HG02588 (cell line): Measurements from ENCODE around the gene SLC9A4.
A peak's percentile ranks its signal among the peaks of the same experiment; 100 is the strongest.

Experiments
- ATAC-seq: cut with Tn5 transposase; IDR thresholded peaks from one replicate; pipeline ENCODE4 v1.9.1; 2021; ENCODE audit warnings: mild to moderate bottlenecking, moderate library complexity; ENCODE audit not compliant: unreplicated experiment

The SLC9A4 gene, protein sequence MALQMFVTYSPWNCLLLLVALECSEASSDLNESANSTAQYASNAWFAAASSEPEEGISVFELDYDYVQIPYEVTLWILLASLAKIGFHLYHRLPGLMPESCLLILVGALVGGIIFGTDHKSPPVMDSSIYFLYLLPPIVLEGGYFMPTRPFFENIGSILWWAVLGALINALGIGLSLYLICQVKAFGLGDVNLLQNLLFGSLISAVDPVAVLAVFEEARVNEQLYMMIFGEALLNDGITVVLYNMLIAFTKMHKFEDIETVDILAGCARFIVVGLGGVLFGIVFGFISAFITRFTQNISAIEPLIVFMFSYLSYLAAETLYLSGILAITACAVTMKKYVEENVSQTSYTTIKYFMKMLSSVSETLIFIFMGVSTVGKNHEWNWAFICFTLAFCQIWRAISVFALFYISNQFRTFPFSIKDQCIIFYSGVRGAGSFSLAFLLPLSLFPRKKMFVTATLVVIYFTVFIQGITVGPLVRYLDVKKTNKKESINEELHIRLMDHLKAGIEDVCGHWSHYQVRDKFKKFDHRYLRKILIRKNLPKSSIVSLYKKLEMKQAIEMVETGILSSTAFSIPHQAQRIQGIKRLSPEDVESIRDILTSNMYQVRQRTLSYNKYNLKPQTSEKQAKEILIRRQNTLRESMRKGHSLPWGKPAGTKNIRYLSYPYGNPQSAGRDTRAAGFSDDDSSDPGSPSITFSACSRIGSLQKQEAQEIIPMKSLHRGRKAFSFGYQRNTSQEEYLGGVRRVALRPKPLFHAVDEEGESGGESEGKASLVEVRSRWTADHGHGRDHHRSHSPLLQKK

GRCh38 chr2:102473020-102473419 lies at the start of gene SLC9A4:
Gene SLC9A4 (plus strand): TSS chr2:102473226. CDS start chr2:102473760, 534 bp downstream.
- peak; percentile 54 for ATAC-seq

DNA sequence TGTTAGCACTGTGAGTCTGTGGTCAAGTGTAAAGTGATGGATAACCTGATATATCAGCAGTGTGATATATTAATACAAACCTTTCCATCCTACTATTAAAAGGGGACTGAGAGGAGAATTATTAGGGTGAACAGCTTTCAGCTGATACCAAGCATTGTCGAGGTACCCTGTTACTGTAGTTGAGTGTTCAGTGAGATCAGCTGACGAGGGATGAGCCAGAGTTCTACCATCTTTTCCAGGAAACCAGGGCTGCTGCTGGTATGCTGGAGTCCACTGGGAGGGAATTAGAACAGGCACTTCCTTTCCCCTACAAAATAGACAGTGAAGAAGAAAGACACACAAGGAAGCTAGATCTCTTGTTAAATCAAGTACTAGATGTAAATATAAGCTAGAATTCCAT lies 49.7 kb upstream of the SLC9A4 start:
- no peak for ATAC-seq

DNA sequence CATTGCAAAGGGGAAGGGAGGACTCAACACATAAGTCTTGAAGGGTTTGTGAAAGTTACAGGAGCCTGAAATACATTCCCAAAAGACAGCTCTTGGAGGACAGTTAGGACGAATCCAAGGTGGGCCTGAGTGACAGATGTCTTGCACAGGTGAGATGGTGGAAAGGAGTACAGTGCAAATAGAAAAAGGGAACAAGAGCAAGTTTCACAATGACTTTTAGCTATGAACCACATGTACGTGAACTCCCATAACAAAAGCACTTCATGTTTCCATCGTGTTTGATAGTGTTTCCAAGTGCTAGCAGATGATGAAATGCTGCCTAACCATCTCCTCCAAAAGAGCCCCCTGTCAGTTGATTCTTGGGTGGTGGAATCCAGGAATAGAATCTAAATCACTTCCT lies 48.3 kb upstream of the SLC9A4 start:
- ATAC-seq = peak; percentile 86

DNA sequence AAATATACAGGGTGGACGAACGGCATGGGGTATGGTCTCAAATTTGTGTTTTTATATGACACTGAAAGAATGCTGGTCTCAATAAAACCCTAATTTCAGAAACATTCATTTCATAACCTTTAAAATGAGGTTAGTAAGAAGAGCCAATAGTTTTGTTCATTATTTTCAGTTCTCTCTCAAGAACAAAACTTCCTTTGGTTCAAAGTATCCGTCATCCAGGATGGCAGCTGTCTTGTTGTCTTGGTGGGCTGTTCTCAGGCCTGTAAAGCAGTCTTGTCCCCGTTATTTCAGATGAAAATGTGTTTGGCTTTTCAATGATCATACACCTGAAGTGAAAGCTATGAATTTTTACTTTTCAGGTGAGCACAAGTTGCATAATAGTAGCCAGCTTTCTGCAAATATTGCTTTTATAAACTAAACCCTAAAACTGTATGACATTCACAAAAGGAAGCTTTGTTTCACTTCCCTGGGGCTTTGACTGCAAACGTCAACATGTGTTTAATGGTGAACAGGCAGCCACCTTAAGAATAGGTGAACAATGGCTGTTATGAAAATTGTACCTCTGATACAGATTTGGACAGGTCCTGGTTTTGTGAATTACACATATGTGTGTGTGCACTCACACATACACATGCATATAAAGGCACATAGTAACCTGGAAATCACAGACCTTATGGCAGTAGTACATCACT lies 47.4 kb upstream of the SLC9A4 start:
- no peak for ATAC-seq

GRCh38 chr2:102427249-102427648 lies 45.8 kb upstream of the SLC9A4 start:
- no peak for ATAC-seq

DNA sequence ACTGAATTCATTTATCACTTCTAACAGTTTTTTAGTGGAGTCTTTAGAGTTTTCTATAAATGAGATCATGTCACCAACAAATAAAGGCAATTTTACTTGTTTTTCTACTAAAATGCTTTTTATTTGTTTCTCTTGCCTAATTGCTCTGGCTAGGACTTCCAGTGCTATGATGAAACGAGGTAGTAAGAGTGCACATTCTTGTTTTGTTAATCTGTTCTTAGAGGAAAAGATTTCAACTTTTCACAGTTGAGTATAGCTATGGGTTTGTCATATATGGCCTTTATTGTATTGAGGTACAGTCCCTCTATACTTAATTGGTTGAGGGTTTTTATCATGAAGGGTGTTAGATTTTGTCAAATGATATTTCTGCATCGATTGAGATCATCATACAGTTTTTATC lies 44.5 kb upstream of the SLC9A4 start:
- ATAC-seq = no peak

DNA sequence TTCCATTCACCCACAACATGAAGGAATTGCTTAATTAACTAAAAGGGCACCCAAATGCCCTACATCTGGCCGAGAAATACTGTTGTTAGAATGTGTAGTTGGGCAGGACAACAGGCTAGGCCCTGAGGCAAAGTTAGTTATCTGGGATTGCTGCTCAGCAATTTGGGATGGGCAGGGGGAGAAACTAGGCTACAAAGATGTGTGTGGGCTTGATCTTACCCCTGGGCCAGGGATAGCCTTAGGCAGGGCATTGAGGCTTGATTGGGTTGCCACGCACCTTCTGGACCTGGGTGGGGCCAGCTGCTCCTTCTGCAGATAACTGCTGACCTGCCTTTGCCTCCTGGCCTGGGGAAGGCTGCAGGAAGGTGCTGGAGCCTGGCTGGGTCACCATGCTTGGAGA lies 40.6 kb upstream of the SLC9A4 start:
- ATAC-seq = no peak

DNA sequence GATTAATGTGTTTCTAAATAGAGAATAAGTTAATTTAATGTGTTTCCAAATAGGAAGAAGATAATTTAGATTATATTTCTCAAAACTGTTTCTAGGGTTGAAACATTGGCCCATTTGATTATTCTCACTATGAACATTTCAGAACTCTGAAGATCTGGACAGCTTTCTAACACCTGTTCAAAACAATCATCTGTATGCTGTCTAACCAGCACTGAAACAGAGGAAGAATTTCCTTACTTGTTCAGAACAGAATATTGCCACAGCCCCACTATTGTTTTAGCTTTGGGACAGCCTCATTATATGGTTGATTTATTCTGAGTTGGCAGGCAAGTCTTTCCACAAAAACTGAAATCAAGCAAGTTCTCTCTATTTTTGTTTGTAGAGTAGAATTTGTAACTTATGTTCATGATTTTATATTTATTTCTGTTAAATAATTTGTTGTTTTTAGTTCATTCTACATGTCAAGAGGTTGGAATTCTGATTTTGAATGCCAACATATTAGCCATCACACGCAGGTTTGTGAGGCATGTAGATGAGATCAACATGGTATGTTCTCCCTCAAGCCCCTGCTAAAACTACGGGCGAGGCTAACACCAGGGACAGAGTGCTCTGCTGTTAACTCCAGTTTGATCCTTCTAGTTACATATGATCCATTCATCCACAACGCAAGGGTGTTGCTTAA lies 38.9 kb upstream of the SLC9A4 start:
- no peak for ATAC-seq

DNA sequence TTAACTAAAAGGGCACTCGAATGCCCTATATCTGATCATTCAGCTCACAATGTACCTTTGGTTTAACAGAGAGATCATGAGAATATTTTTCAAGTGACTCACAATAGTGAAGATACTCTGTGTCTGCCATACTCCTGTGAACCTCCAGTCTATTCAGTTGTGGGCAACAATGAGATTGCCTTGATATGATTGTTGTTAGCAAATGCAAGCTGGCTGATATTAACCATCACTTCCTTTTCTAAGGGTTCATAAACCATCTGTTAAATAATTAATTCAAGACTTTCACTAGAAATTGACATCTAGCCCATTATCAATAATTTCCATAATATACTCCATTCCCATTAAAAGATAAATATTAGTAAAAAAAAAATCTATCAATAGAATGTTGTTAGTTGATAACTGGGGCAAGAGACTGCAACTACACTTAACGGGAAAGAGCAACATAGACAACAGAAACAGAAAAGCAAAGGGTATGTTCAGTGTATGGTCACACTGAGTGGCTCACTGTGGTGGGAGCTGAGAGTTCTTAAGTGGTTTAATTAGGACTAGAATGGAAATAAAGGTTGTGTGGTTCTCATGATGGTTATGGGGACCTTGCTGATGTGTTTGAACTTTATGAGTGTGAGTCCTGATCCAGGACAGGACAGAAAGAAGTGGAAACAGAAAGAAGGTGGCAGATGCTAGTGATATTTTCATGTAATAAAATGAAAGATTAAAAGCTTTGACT lies 38.2 kb upstream of the SLC9A4 start:
- no peak for ATAC-seq

- no peak for ATAC-seq
Measured at GRCh38 chr2:102435741-102436140, 37.3 kb upstream of the SLC9A4 start.

- no peak for ATAC-seq
Measured at GRCh38 chr2:102436323-102436722, 36.7 kb upstream of the SLC9A4 start.

DNA sequence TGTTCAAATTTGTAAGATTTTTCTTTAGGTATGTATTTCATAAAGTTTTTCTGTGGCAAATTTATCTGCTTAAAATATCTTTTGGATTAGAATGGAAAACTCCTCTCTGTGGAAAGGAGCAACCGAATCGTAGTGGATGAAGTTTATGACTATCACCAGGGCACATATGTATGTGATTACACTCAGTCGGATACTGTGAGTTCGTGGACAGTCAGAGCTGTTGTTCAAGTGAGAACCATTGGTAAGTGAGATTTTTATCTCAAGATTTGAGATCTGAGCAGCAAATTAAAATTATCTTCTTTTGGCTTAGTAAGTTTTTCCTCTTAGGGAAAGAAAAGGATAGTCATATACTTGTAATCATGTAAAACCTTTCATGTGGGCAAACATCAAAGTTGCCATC lies 35.9 kb upstream of the SLC9A4 start:
- ATAC-seq = no peak

DNA sequence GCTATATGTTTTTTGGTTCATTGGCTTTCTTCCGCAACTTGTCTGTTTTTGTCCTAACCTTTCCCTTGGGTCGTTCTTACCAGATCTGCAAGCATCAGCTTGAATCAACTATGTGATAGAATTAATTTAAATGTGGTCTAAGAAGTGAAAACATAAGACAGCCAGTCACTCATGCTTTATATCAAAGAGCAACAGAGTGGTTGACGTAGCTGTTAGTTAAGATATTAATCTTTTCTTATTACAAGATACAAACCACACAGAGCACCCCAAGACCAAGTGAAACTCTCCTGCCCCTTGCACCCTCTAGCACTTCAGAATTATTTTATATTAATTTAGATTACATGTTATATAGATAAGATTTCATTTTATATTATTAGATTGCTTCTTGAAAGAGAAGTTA lies 34.9 kb upstream of the SLC9A4 start:
- no peak for ATAC-seq

DNA sequence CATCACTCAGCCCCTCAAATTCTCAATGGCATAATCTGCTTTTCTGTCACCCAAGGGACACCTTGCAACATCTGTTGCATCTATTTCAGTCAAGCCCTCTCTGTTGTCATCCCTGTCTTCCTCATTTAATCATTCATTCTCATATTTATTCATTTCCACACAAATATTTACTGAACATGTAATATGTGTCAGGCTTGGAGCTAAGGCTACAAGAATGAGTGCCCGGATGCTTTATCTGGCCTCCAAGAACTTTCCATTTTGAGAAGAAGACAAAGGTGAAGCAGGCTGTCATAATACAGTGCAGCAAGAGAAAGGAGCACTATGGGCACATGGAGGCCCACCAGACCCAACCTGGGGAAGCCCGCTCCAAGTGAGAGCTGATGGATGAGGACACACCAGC lies 34.4 kb upstream of the SLC9A4 start:
- no peak for ATAC-seq

GRCh38 chr2:102439065-102439695 lies 33.8 kb upstream of the SLC9A4 start:
- no peak for ATAC-seq

DNA sequence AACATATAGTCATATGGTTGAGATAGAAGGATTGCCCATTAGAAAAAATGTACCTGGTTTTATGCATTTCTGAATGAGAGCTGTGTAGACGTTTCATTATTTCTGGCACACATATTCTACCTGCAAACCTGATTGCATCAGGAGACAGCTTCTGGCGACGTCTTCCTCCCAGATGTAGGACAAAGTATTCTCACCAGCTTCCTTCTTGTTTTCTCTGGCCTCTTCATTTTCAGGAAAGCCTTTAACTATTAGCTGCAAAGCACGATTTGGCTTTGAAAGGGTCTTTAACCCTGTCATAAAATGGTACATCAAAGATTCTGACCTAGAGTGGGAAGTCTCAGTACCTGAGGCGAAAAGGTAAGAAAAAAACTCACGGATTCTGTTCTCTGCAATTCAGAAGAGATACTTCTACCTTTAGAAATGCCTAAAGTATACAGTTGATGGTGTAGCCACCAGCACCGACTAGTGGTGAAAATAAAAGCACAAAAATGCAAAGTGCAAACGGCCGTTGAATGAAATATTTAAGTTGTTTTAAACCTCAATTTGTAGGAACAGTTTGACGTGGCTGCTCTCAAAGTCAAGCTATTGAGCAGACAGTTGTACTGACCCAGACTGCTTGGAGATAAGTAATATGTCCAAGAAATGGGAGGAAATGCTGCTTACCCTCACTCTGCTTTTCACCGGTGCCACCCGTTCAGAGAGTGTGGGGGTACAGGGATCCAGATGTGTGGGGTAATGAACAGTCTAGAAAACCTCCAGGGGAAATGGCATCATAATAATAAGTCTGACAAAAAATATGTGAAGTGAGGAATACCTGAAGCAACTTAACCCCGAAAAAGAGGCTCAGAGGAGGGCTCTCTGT lies 29.8 kb upstream of the SLC9A4 start:
- ATAC-seq = no peak

GRCh38 chr2:102444233-102444632 lies 28.8 kb upstream of the SLC9A4 start:
- no peak for ATAC-seq

DNA sequence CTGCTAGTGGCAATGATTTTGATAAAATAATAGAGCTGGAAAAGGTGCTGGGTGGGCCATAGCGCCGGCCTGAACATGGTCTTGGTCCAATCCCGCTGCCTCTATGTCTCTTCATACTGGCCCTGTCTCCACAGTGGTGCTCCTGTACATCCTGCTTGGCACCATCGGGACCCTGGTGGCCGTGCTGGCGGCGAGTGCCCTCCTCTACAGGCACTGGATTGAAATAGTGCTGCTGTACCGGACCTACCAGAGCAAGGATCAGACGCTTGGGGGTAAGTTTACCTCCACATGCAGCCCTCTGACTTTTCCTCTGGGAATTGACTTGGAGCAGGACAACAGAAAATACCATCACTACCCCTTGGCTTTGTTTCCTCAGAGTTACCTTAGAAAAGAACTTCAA lies 26.1 kb upstream of the SLC9A4 start:
- ATAC-seq = no peak

- ATAC-seq = no peak
Measured at GRCh38 chr2:102449370-102449974, 23.6 kb upstream of the SLC9A4 start.
